HepG2 (cell line): ENCODE measurements around the gene PXYLP1. TPM values are rescaled to one million over a fixed set of nuclear protein-coding genes. Genes with fewer than 3 reads are reported as not detected.

ENCODE experiments used
- ATAC-seq: fragments of 200-7000 bp; cut with Tn5 transposase; 3 replicates; pipeline ENCODE4 v1.9.1; 2020; ENCODE audit warnings: mild to moderate bottlenecking, moderate library complexity
- BruUV-seq: library from RNA; stranded (reverse); fragments of 400-500 nt; replicated peaks from 2 replicates; lab custom pipeline; 2021; lab: Mats Ljungman, UMichigan
- CTCF ChIA-PET: fragments of 300-600 bp; formaldehyde crosslinking; extraction: SDS; loops from one replicate; lab custom pipeline; 2021; ENCODE audit warnings: low total read pairs, inconsistent platforms, low intra/inter-chr PET ratio; lab: Yijun Ruan, JAX
- POLR2A ChIA-PET: fragments of 350-600 bp; sonication (Branson Sonifier 250); formaldehyde crosslinking; loops from one replicate; lab custom pipeline; 2020; ENCODE audit warnings: antibody characterized with exemption, inconsistent platforms; lab: Yijun Ruan, JAX
- DNase-seq: peaks from one replicate; pipeline ENCODE4 v3.0.0-alpha.2; 2015; ENCODE audit warnings: low spot score
- FAIRE-seq: peaks from 3 replicates; lab custom pipeline; 2011; peaks lifted over from hg19 to GRCh38; lab: Jason Lieb, UNC
- H2AFZ ChIP-seq: one replicate; pipeline ENCODE4 v1.6.1; 2011; ENCODE audit warnings: low read length, inconsistent platforms
- H3K27ac ChIP-seq: fragments of 300-600 bp; 3 replicates; pipeline ENCODE4 v1.8.0; 2011; ENCODE audit warnings: mixed run types, mild to moderate bottlenecking, mixed read lengths, low read length, inconsistent platforms; ENCODE audit not compliant: insufficient read depth; ENCODE audit errors: extremely low read length
- H3K27me3 ChIP-seq, 2 experiments: fragments of 200-600 bp in 1 of 2; 2 replicates in 1 of 2; 3 replicates in 1 of 2; pipeline versions ENCODE4 v1.6.0 to v1.8.0; 2011; ENCODE audit warnings: low read length in 2 of 2, mild to moderate bottlenecking in 2 of 2, moderate library complexity in 2 of 2, inconsistent platforms in 1 of 2; ENCODE audit not compliant: insufficient read depth in 2 of 2, control insufficient read depth in 1 of 2
- H3K36me3 ChIP-seq, 2 experiments: fragments of 200-600 bp in 1 of 2; replicated peaks in 1 of 2; 2 replicates in 1 of 2; 3 replicates in 1 of 2; pipeline versions ENCODE4 v1.5.1 to v1.8.0; 2011; ENCODE audit warnings: low read length in 2 of 2, inconsistent platforms in 1 of 2; ENCODE audit not compliant: insufficient read depth in 2 of 2, control insufficient read depth in 1 of 2
- H3K4me1 ChIP-seq: 2 replicates; pipeline ENCODE4 v1.5.1; 2012; ENCODE audit warnings: low read length, inconsistent platforms; ENCODE audit not compliant: insufficient read depth
- H3K4me2 ChIP-seq: 2 replicates; pipeline ENCODE4 v1.6.0; 2011; ENCODE audit warnings: low read depth, low read length, inconsistent platforms
- H3K4me3 ChIP-seq, 3 experiments: fragments of 200-600 bp in 1 of 3; sonication (generic), shearing (Covaris generic) in 1 of 3; replicated peaks in 1 of 3; 2 replicates each; pipeline ENCODE4 v1.5.1; 2011 to 2016; ENCODE audit warnings: low read length in 3 of 3, inconsistent platforms in 2 of 3, low read depth in 2 of 3, mild to moderate bottlenecking in 2 of 3, control low read depth in 1 of 3, mixed read lengths in 1 of 3; ENCODE audit not compliant: insufficient read depth in 1 of 3
- H3K79me2 ChIP-seq: one replicate; pipeline ENCODE4 v1.6.1; 2011; ENCODE audit warnings: low read length, inconsistent platforms; ENCODE audit not compliant: insufficient read depth
- H3K9ac ChIP-seq: 2 replicates; pipeline ENCODE4 v1.6.0; 2011; ENCODE audit warnings: mild to moderate bottlenecking, low read depth, low read length, inconsistent platforms; ENCODE audit not compliant: insufficient read depth
- H3K9me3 ChIP-seq: 2 replicates; pipeline ENCODE4 v1.5.1; 2012; ENCODE audit warnings: mild to moderate bottlenecking, low read length
- H4K20me1 ChIP-seq: 2 replicates; pipeline ENCODE4 v1.6.0; 2011; ENCODE audit warnings: inconsistent platforms, mild to moderate bottlenecking, low read length, moderate library complexity; ENCODE audit not compliant: insufficient read depth
- AGO2 ChIP-seq: fragments of 200-400 bp; formaldehyde crosslinking; optimal IDR thresholded peaks from 2 replicates; pipeline ENCODE3; 2017; ENCODE audit warnings: mild to moderate bottlenecking, low read depth, low read length, moderate library complexity
- BATF2 ChIP-seq: sonication (generic); formaldehyde crosslinking; IDR thresholded peaks from 2 replicates; pipeline ENCODE4 v1.8.0; 2022; ENCODE audit warnings: mild to moderate bottlenecking, missing genetic modification reagents, moderate library complexity
- DDIT3 ChIP-seq: sonication (generic); formaldehyde crosslinking; IDR thresholded peaks from 2 replicates; pipeline ENCODE4 v1.4.0; 2020; ENCODE audit warnings: mild to moderate bottlenecking, missing genetic modification reagents
- E2F2 ChIP-seq: sonication (generic); formaldehyde crosslinking; IDR thresholded peaks from 2 replicates; pipeline ENCODE4 v1.4.0; 2020; ENCODE audit warnings: missing genetic modification reagents, borderline replicate concordance
- FOXM1 ChIP-seq: sonication (generic); formaldehyde crosslinking; IDR thresholded peaks from 2 replicates; pipeline ENCODE4 v1.5.0; 2020; ENCODE audit warnings: missing genetic modification reagents
- JUN ChIP-seq: sonication (generic); formaldehyde crosslinking; IDR thresholded peaks from 2 replicates; pipeline ENCODE4 v1.4.0; 2020; ENCODE audit warnings: mild to moderate bottlenecking, missing genetic modification reagents
- MLXIP ChIP-seq: sonication (generic); formaldehyde crosslinking; IDR thresholded peaks from 2 replicates; pipeline ENCODE4 v1.9.0; 2021; ENCODE audit warnings: missing genetic modification reagents, borderline replicate concordance
- MXD1 ChIP-seq: sonication (generic); formaldehyde crosslinking; IDR thresholded peaks from 2 replicates; pipeline ENCODE4 v1.4.0; 2020; ENCODE audit warnings: mild to moderate bottlenecking, missing genetic modification reagents
- NFIC ChIP-seq: IDR thresholded peaks from 2 replicates; pipeline ENCODE4 v1.6.1; 2012; ENCODE audit warnings: mild to moderate bottlenecking, low read length, inconsistent platforms
- PITX1 ChIP-seq: sonication (generic); formaldehyde crosslinking; IDR thresholded peaks from 2 replicates; pipeline ENCODE4 v1.5.1; 2020; ENCODE audit warnings: mild to moderate bottlenecking, missing genetic modification reagents
- PPARG ChIP-seq: conservative IDR thresholded peaks from 2 replicates; pipeline ENCODE4 v1.6.1; 2016; ENCODE audit warnings: missing biosample characterization, missing genetic modification reagents
- TAF1 ChIP-seq: sonication (generic); formaldehyde crosslinking; IDR thresholded peaks from 2 replicates; pipeline ENCODE4 v1.4.0; 2020; ENCODE audit warnings: missing genetic modification reagents
- YY1 ChIP-seq: IDR thresholded peaks from 2 replicates; pipeline ENCODE4 v1.6.1; 2011; ENCODE audit warnings: low read length, low read depth, moderate library complexity, mild to moderate bottlenecking; ENCODE audit not compliant: insufficient read depth, insufficient replicate concordance
- ZBTB3 ChIP-seq: sonication (generic); formaldehyde crosslinking; IDR thresholded peaks from 2 replicates; pipeline ENCODE4 v1.4.0; 2020; ENCODE audit warnings: low read depth, mild to moderate bottlenecking, moderate library complexity, missing genetic modification reagents, borderline replicate concordance
- ZNF280B ChIP-seq: sonication (generic); formaldehyde crosslinking; IDR thresholded peaks from 2 replicates; pipeline ENCODE4 v1.5.0; 2020; ENCODE audit warnings: missing genetic modification reagents, mild to moderate bottlenecking, borderline replicate concordance
- ZNF841 ChIP-seq: sonication (generic); formaldehyde crosslinking; IDR thresholded peaks from 2 replicates; pipeline ENCODE4 v1.8.1; 2023; ENCODE audit warnings: missing genetic modification reagents, borderline replicate concordance
- WGBS: methylation state at CpG from one replicate; pipeline ENCODE4 v1.1.6; 2017; ENCODE audit warnings: low lambda C conversion rate; 5-methylcytosine and 5-hydroxymethylcytosine counted together
- in situ Hi-C: cut with HindIII; loops from 2 replicates; pipeline ENCODE4 v1.10.0; 2017; ENCODE audit warnings: low pct_unique_long_range_greater_than_20kb; ENCODE audit not compliant: extremely low pct_ligation_motif_present
- intact Hi-C: fragments of 100-400 bp; cut with micrococcal nuclease; formaldehyde crosslinking; loops from one replicate; pipeline ENCODE4 v1.10.0; 2022; ENCODE audit not compliant: unreplicated experiment
- polyA plus RNA-seq, 8 experiments: library from polyadenylated mRNA; depleted of rRNA in 3 of 8; stranded (reverse) in 7 of 8; unstranded in 1 of 8; fragments of >200 nt; fragmentation: Illumina TruSeq in 4 of 8; extraction: Trizol in 4 of 8; gene quantifications; 2 replicates each; pipeline versions ENCODE4 v1.2.1 to v1.2.3, GENCODE V29; 2011 to 2016; ENCODE audit warnings: low read depth in 4 of 8, missing spikeins in 1 of 8, mixed read lengths in 1 of 8; ENCODE audit not compliant: insufficient read depth in 1 of 8
- total RNA-seq, 5 experiments: library from RNA; depleted of rRNA; stranded (reverse); fragments of >200 nt; fragmentation: Illumina TruSeq; extraction: Trizol; gene quantifications; 2 replicates each; pipeline ENCODE4 v1.2.3, GENCODE V29; 2016; ENCODE audit warnings: low read depth in 1 of 5

The PXYLP1 gene
- total and polyA plus RNA-seq, 2 of the 13 experiments (the other 11 are each of a cell fraction or from before 2014, with no cell fraction given) = 4.9 to 8.1 TPM

- peaks cover 0 to 5% of the 10 kb centered on the region in 2 experiments; a peak in 2 of 5 replicates for H3K36me3 ChIP-seq
- DNase-seq (no peak), ATAC-seq (no peak), FAIRE-seq (no peak)
- ChIA-PET POLR2A (no interaction called here), CTCF (no interaction called here)
- intact Hi-C loops (no loop called here), in situ Hi-C loops (no loop called here)
- no peak overlapping the region for H3K9ac ChIP-seq
- H3K27me3 ChIP-seq = no peaks in the 10 kb centered on the region
- H3K4me3 ChIP-seq = no peak overlapping the region
- no peak overlapping the region for H3K27ac ChIP-seq
- H3K4me2 ChIP-seq = no peak overlapping the region
- 71% methylated on average over 2 of the region's 2 CpGs for WGBS
- H3K4me1 ChIP-seq = no peaks in the 10 kb centered on the region
- no peak overlapping the region for H2AFZ ChIP-seq
- H4K20me1 ChIP-seq = no peaks in the 10 kb centered on the region
- BruUV-seq = no TSS peak
- H3K79me2 ChIP-seq = no peaks in the 10 kb centered on the region
- no peaks in the 10 kb centered on the region for H3K9me3 ChIP-seq
- no peak for TF ChIP-seq TAF1 (CRISPR knock-in tag)
- no peak for TF ChIP-seq MLXIP
- TF ChIP-seq AGO2 = no peak
- no peak for TF ChIP-seq MXD1
- TF ChIP-seq DDIT3 = no peak
- TF ChIP-seq YY1 = no peak
- TF ChIP-seq PITX1 (CRISPR knock-in tag) = no peak
- no peak for TF ChIP-seq E2F2 (CRISPR knock-in tag)
- TF ChIP-seq ZBTB3 (CRISPR knock-in tag) = no peak
- TF ChIP-seq ZNF841 (CRISPR knock-in tag) = no peak
- TF ChIP-seq JUN (CRISPR knock-in tag) = no peak
- TF ChIP-seq NFIC = no peak
- TF ChIP-seq PPARG (CRISPR knock-in tag) = no peak
- TF ChIP-seq FOXM1 (CRISPR knock-in tag) = no peak
- no peak for TF ChIP-seq BATF2
- no peak for TF ChIP-seq ZNF280B (CRISPR knock-in tag)
Observed at GRCh38 chr3:141289228-141289772, 57.7 kb downstream of the PXYLP1 start.
